Measurements from ENCODE around the gene FBLN7.

The FBLN7 gene

GRCh38 chr2:112140899-112141625 lies 2.9 kb downstream of the FBLN7 start:
- no peak for DNase-seq (ENCODE audit: low read depth in 2 of 2)

GRCh38 chr2:112141626-112142007 lies 3.4 kb downstream of the FBLN7 start:
- DNase-seq (ENCODE audit: low read depth in 2 of 2), result no peak

GRCh38 chr2:112142525-112143078 lies 4.4 kb downstream of the FBLN7 start:
- no peak for DNase-seq (ENCODE audit: low read depth in 2 of 2)

- DNase-seq (ENCODE audit: low read depth in 2 of 2), result no peak
Measured at GRCh38 chr2:112143150-112143549, 5.0 kb downstream of the FBLN7 start.

GRCh38 chr2:112144966-112145365 lies 6.8 kb downstream of the FBLN7 start:
- no peak for DNase-seq (ENCODE audit: low read depth in 2 of 2)

GRCh38 chr2:112147382-112148168 lies 9.4 kb downstream of the FBLN7 start:
- no peak for DNase-seq (ENCODE audit: low read depth in 2 of 2)

- no peak for DNase-seq (ENCODE audit: low read depth in 2 of 2)
Measured at GRCh38 chr2:112148477-112148876, 10.3 kb downstream of the FBLN7 start.

- DNase-seq (ENCODE audit: low read depth in 2 of 2), result no peak
Measured at GRCh38 chr2:112149194-112149593, 11.0 kb downstream of the FBLN7 start.

- no peak for DNase-seq (ENCODE audit: low read depth in 2 of 2)
Measured at GRCh38 chr2:112149866-112150435, 11.8 kb downstream of the FBLN7 start.

- no peak for DNase-seq (ENCODE audit: low read depth in 2 of 2)
Measured at GRCh38 chr2:112150447-112150846, 12.3 kb downstream of the FBLN7 start.

- no peak for DNase-seq (ENCODE audit: low read depth in 2 of 2)
Measured at GRCh38 chr2:112150851-112151250, 12.7 kb downstream of the FBLN7 start.

- no peak for DNase-seq (ENCODE audit: low read depth in 2 of 2)
Measured at GRCh38 chr2:112151271-112151670, 13.1 kb downstream of the FBLN7 start.

- DNase-seq (ENCODE audit: low read depth in 2 of 2), result no peak
Measured at GRCh38 chr2:112151701-112152440, 13.7 kb downstream of the FBLN7 start.

GRCh38 chr2:112152476-112153178 lies 14.4 kb downstream of the FBLN7 start:
- no peak for DNase-seq (ENCODE audit: low read depth in 2 of 2)

GRCh38 chr2:112153179-112153490 lies 14.9 kb downstream of the FBLN7 start:
- DNase-seq (ENCODE audit: low read depth in 2 of 2), result no peak

- DNase-seq (ENCODE audit: low read depth in 2 of 2), result no peak
Measured at GRCh38 chr2:112153501-112153900, 15.3 kb downstream of the FBLN7 start.

- no peak for DNase-seq (ENCODE audit: low read depth in 2 of 2)
Measured at GRCh38 chr2:112154246-112155117, 16.3 kb downstream of the FBLN7 start.

GRCh38 chr2:112155331-112156151 lies 17.4 kb downstream of the FBLN7 start:
- no peak for DNase-seq (ENCODE audit: low read depth in 2 of 2)

GRCh38 chr2:112156152-112156986 lies 18.2 kb downstream of the FBLN7 start:
- no peak for DNase-seq (ENCODE audit: low read depth in 2 of 2)

Data from stimulated activated CD4-positive, alpha-beta T cell treated with anti-CD3 and anti-CD28 coated beads, Interleukin-1b, Interleukin-23, amount 100 ng/mL, for 4 hours (primary cell).